DOHH2 (cell line): ENCODE results near the gene MCUR1.
A peak's percentile ranks its signal among the peaks of the same experiment; 100 is the strongest.

Experiments used
- H3F3A ChIP-seq: fragments of 200-600 bp; sonication (generic), shearing (Covaris generic); 2 replicates; pipeline ENCODE4 v1.6.0; 2016; ENCODE audit warnings: antibody characterized with exemption, mild to moderate bottlenecking; ENCODE audit not compliant: control insufficient read depth, insufficient read depth
- H3K27ac ChIP-seq: fragments of 200-600 bp; sonication (generic); 2 replicates; pipeline ENCODE4 v1.5.1; 2014; ENCODE audit warnings: low read depth, mild to moderate bottlenecking, low read length, moderate library complexity
- H3K27me3 ChIP-seq: fragments of 200-600 bp; sonication (generic); 2 replicates; pipeline ENCODE4 v1.6.1; 2014; ENCODE audit warnings: mild to moderate bottlenecking, low read length, mixed read lengths; ENCODE audit not compliant: control insufficient read depth
- H3K36me3 ChIP-seq: fragments of 200-600 bp; sonication (generic); 2 replicates; pipeline ENCODE4 v1.6.1; 2014; ENCODE audit warnings: mild to moderate bottlenecking, low read length, moderate library complexity, mixed read lengths; ENCODE audit not compliant: control insufficient read depth
- H3K4me1 ChIP-seq: fragments of 200-600 bp; sonication (generic); 2 replicates; pipeline ENCODE4 v1.6.1; 2014; ENCODE audit warnings: mild to moderate bottlenecking, low read length, mixed read lengths; ENCODE audit not compliant: control insufficient read depth
- H3K4me2 ChIP-seq: fragments of 200-600 bp; sonication (generic); 2 replicates; pipeline ENCODE4 v1.6.0; 2014; ENCODE audit warnings: mild to moderate bottlenecking, low read length, moderate library complexity
- H3K4me3 ChIP-seq: fragments of 200-600 bp; sonication (generic); 2 replicates; pipeline ENCODE4 v1.5.1; 2014; ENCODE audit warnings: mild to moderate bottlenecking, low read length, mixed read lengths
- H3K79me2 ChIP-seq: fragments of 200-600 bp; sonication (generic); 2 replicates; pipeline ENCODE4 v1.6.1; 2014; ENCODE audit warnings: mild to moderate bottlenecking, low read length, mixed read lengths; ENCODE audit not compliant: control insufficient read depth
- H3K9me2 ChIP-seq: fragments of 200-600 bp; sonication (generic); replicated peaks from 2 replicates; pipeline ENCODE4 v1.6.1; 2014; ENCODE audit warnings: mild to moderate bottlenecking, low read length, mixed read lengths; ENCODE audit not compliant: control insufficient read depth
- H3K9me3 ChIP-seq: fragments of 200-600 bp; sonication (generic); 2 replicates; pipeline ENCODE4 v1.6.1; 2014; ENCODE audit warnings: antibody characterized with exemption, low read length, mixed read lengths; ENCODE audit not compliant: control insufficient read depth, insufficient read depth
- H4K20me1 ChIP-seq: fragments of 200-600 bp; sonication (generic); 2 replicates; pipeline ENCODE4 v1.6.0; 2014; ENCODE audit warnings: low read depth, mild to moderate bottlenecking, antibody characterized with exemption, low read length, moderate library complexity; ENCODE audit not compliant: control insufficient read depth, insufficient read depth
- CTCF ChIP-seq: fragments of 200-600 bp; sonication (generic); IDR thresholded peaks from one replicate; pipeline ENCODE4 v1.5.1; 2014; ENCODE audit warnings: antibody characterized with exemption, mild to moderate bottlenecking, low read depth, low read length; ENCODE audit not compliant: poor library complexity, severe bottlenecking
- EZH2phosphoT487 ChIP-seq: fragments of 200-600 bp; sonication (generic); IDR thresholded peaks from 2 replicates; pipeline ENCODE4 v1.6.1; 2017; ENCODE audit warnings: borderline replicate concordance, mild to moderate bottlenecking, antibody characterized with exemption, low read length, moderate library complexity, mixed read lengths

The MCUR1 gene

GRCh38 chr6:13814938-13815575, 700 bp upstream of the MCUR1 start:
- peaks cover 6% of the 10 kb centered on the region for H3F3A ChIP-seq
- peaks cover 39% of the 10 kb centered on the region for H3K79me2 ChIP-seq
- H3K27me3 ChIP-seq = no peaks in the 10 kb centered on the region
- no peaks in the 10 kb centered on the region for H3K9me3 ChIP-seq
- H4K20me1 ChIP-seq = peaks cover 19% of the 10 kb centered on the region; the same call in 1 of the 2 replicates
- H3K4me2 ChIP-seq = peak overlapping the region; percentile 90
- H3K4me1 ChIP-seq = peaks cover 33% of the 10 kb centered on the region
- H3K36me3 ChIP-seq = peaks cover 16% of the 10 kb centered on the region
- no peaks in the 10 kb centered on the region for H3K9me2 ChIP-seq
- peak overlapping the region; percentile 83 for H3K27ac ChIP-seq
- TF ChIP-seq EZH2phosphoT487 = no peak
- no peak for TF ChIP-seq CTCF
- peak overlapping the region; percentile 98 for H3K4me3 ChIP-seq

GRCh38 chr6:13813621-13814175, 659 bp downstream of the MCUR1 start:
- peaks cover 21% of the 10 kb centered on the region for H3K36me3 ChIP-seq
- H3F3A ChIP-seq = peaks cover 6% of the 10 kb centered on the region
- H3K9me2 ChIP-seq = no peaks in the 10 kb centered on the region
- H3K79me2 ChIP-seq = peaks cover 52% of the 10 kb centered on the region
- H3K9me3 ChIP-seq = no peaks in the 10 kb centered on the region
- peak overlapping the region; percentile 93 for H3K4me2 ChIP-seq
- peaks cover 33% of the 10 kb centered on the region for H3K4me1 ChIP-seq
- peak overlapping the region; percentile 98 for H3K4me3 ChIP-seq
- peak overlapping the region; percentile 83 for H3K27ac ChIP-seq
- no peaks in the 10 kb centered on the region for H3K27me3 ChIP-seq
- no peak for TF ChIP-seq EZH2phosphoT487
- no peak for TF ChIP-seq CTCF
- H4K20me1 ChIP-seq = peaks cover 19% of the 10 kb centered on the region; the same call in 1 of the 2 replicates

GRCh38 chr6:13813026-13813425, 1.3 kb downstream of the MCUR1 start:
- no peak overlapping the region for H3K27ac ChIP-seq
- no peak for TF ChIP-seq CTCF
- TF ChIP-seq EZH2phosphoT487 = no peak
- no peaks in the 10 kb centered on the region for H3K9me2 ChIP-seq
- H3K4me3 ChIP-seq = peak overlapping the region; percentile 98
- peaks cover 19% of the 10 kb centered on the region; the same call in 1 of the 2 replicates for H4K20me1 ChIP-seq
- no peaks in the 10 kb centered on the region for H3K9me3 ChIP-seq
- H3K27me3 ChIP-seq = no peaks in the 10 kb centered on the region
- H3F3A ChIP-seq = peaks cover 6% of the 10 kb centered on the region
- peaks cover 33% of the 10 kb centered on the region for H3K4me1 ChIP-seq
- H3K79me2 ChIP-seq = peaks cover 59% of the 10 kb centered on the region
- peaks cover 22% of the 10 kb centered on the region for H3K36me3 ChIP-seq
- peak overlapping the region; percentile 93 for H3K4me2 ChIP-seq
